Right atrium auricular region (tissue), 2 donors: ENCODE results near the gene PLS1. TPM values are rescaled to one million over a fixed set of nuclear protein-coding genes. Genes with fewer than 3 reads are reported as not detected.

Source experiments
- DNase-seq: peaks from one replicate; pipeline ENCODE4 v3.0.0-alpha.2; 2019; ENCODE audit warnings: low spot score
- H3K27ac ChIP-seq, 2 donors: fragments of 200-600 bp; sonication (generic); 1 replicate in 1 of 2; 2 replicates in 1 of 2; pipeline ENCODE4 v1.5.1; 2016 to 2019
- H3K27me3 ChIP-seq, 2 donors: fragments of 200-600 bp; sonication (generic); one replicate each; pipeline versions ENCODE4 v1.5.1 to v1.6.0; 2017 to 2019
- H3K36me3 ChIP-seq: fragments of 200-600 bp; sonication (generic); one replicate; pipeline ENCODE4 v1.5.1; 2016
- H3K4me1 ChIP-seq, 2 donors: fragments of 200-600 bp; sonication (generic); one replicate each; pipeline versions ENCODE4 v1.5.1 to v1.6.0; 2017 to 2019
- H3K4me3 ChIP-seq, 2 donors: fragments of 200-600 bp; sonication (generic); 1 replicate in 1 of 2; 2 replicates in 1 of 2; pipeline ENCODE4 v1.5.1; 2017 to 2019; ENCODE audit warnings: mild to moderate bottlenecking in 1 of 2, moderate library complexity in 1 of 2
- H3K9me3 ChIP-seq, 2 donors: fragments of 200-600 bp; sonication (generic); one replicate each; pipeline ENCODE4 v1.5.1; 2019
- total RNA-seq, 2 donors: library from RNA; depleted of rRNA; stranded (reverse); fragments of >200 nt; gene quantifications; one replicate each; pipeline ENCODE4 v1.1.0, GENCODE V29; 2016
- TF ChIP-seq, protein P1 (sequence below), 2 donors: fragments of 200-600 bp; sonication (generic); IDR thresholded peaks; one replicate each; pipeline ENCODE4 v1.5.1; 2019; ENCODE audit warnings: antibody characterized with exemption in 2 of 2

The PLS1 gene
- total RNA-seq, 2 donors from 2014 or later, result 0.96 to 2.3 TPM

DNA sequence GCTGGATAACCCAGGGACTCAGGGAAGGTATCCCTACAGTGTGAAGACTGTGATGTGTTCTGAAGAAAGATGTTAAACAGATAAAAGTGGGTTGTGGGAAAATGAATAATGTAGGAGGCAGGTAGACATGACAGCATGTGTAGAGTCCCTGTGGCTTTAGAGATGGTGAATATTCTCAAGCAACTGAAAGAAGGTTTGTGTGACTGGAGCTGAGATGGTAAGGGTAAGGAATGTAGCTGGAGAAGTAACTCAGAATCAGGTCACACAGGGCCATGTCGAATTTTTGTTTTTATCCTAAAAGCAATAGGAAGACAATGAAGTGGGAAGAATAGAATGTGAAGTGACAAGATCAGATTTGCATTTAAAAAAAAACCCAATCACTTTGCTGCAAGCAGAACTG lies 73.9 kb downstream of the PLS1 start:
- Histone ChIP-seq H3K27me3 (no peaks in the 10 kb centered on the region), H3K36me3 (no peaks in the 10 kb centered on the region), H3K4me1 (no peaks in the 10 kb centered on the region), H3K4me3 (no peak overlapping the region), H3K27ac (no peak overlapping the region), H3K9me3 (no peaks in the 10 kb centered on the region)
- TF ChIP-seq, protein P1, sequence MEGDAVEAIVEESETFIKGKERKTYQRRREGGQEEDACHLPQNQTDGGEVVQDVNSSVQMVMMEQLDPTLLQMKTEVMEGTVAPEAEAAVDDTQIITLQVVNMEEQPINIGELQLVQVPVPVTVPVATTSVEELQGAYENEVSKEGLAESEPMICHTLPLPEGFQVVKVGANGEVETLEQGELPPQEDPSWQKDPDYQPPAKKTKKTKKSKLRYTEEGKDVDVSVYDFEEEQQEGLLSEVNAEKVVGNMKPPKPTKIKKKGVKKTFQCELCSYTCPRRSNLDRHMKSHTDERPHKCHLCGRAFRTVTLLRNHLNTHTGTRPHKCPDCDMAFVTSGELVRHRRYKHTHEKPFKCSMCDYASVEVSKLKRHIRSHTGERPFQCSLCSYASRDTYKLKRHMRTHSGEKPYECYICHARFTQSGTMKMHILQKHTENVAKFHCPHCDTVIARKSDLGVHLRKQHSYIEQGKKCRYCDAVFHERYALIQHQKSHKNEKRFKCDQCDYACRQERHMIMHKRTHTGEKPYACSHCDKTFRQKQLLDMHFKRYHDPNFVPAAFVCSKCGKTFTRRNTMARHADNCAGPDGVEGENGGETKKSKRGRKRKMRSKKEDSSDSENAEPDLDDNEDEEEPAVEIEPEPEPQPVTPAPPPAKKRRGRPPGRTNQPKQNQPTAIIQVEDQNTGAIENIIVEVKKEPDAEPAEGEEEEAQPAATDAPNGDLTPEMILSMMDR (IDR thresholded peaks at IDR 0.05), result no peak
- DNase-seq, result no peak

DNA sequence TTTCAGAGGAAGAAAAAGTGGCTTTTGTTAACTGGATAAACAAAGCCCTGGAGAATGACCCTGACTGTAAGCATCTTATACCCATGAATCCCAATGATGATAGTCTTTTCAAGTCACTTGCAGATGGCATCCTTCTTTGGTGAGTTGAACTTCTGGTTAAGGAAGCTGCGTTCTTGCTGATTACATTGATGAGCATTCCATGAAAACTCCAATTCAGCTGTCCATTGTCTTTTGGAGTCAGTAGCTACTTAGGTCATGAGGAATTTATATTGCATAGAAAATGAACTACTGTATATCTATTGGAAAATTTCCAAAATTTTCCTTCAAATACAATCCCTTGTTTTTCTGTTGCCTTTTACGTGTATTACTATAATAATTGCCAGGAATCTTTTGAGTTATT lies 80.0 kb downstream of the PLS1 start:
- Histone ChIP-seq H3K9me3 (no peaks in the 10 kb centered on the region), H3K36me3 (no peaks in the 10 kb centered on the region), H3K4me3 (no peak overlapping the region), H3K27me3 (no peaks in the 10 kb centered on the region), H3K4me1 (no peaks in the 10 kb centered on the region), H3K27ac (no peak overlapping the region)
- TF ChIP-seq, protein P1 (IDR thresholded peaks at IDR 0.05), result no peak
- no peak for DNase-seq

- no peaks in the 10 kb centered on the region for H3K27me3 ChIP-seq
- TF ChIP-seq, protein P1 (IDR thresholded peaks at IDR 0.05), result no peak
- no peak for DNase-seq
- no peak overlapping the region for H3K27ac ChIP-seq
- no peaks in the 10 kb centered on the region for H3K36me3 ChIP-seq
- H3K4me3 ChIP-seq, result no peak overlapping the region
- no peaks in the 10 kb centered on the region for H3K9me3 ChIP-seq
- H3K4me1 ChIP-seq, result no peaks in the 10 kb centered on the region
Observed at GRCh38 chr3:142680710-142681109, 84.5 kb downstream of the PLS1 start.

DNA sequence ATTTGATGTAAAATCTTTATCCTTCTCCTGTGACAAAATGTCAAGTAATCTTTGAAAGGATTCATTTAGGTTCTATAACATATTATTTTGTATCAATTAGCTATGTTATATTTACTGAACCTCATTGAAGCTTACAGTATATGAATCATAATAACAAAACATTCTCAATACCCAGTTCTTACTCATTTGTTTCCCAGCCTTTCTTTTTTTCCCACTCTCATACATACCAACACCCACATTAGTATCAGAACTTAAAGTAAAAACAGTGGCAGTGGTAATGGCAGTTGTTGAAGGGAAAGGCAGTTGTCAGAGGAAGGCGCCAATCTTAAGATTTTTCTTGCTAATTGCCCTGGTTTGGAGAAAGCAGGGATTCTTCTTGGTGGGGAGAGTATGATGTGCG lies 94.4 kb downstream of the PLS1 start:
- H3K4me1 ChIP-seq, result no peaks in the 10 kb centered on the region
- H3K36me3 ChIP-seq, result no peaks in the 10 kb centered on the region
- no peaks in the 10 kb centered on the region for H3K9me3 ChIP-seq
- DNase-seq, result no peak
- H3K4me3 ChIP-seq, result no peak overlapping the region
- H3K27me3 ChIP-seq, result no peaks in the 10 kb centered on the region
- no peak overlapping the region for H3K27ac ChIP-seq
- TF ChIP-seq, protein P1 (IDR thresholded peaks at IDR 0.05), result no peak

GRCh38 chr3:142691527-142691926 lies 95.3 kb downstream of the PLS1 start:
- Histone ChIP-seq H3K27me3 (no peaks in the 10 kb centered on the region), H3K9me3 (no peaks in the 10 kb centered on the region), H3K4me3 (no peak overlapping the region), H3K27ac (no peak overlapping the region), H3K4me1 (no peaks in the 10 kb centered on the region), H3K36me3 (no peaks in the 10 kb centered on the region)
- TF ChIP-seq, protein P1 (IDR thresholded peaks at IDR 0.05), result no peak
- no peak for DNase-seq

DNA sequence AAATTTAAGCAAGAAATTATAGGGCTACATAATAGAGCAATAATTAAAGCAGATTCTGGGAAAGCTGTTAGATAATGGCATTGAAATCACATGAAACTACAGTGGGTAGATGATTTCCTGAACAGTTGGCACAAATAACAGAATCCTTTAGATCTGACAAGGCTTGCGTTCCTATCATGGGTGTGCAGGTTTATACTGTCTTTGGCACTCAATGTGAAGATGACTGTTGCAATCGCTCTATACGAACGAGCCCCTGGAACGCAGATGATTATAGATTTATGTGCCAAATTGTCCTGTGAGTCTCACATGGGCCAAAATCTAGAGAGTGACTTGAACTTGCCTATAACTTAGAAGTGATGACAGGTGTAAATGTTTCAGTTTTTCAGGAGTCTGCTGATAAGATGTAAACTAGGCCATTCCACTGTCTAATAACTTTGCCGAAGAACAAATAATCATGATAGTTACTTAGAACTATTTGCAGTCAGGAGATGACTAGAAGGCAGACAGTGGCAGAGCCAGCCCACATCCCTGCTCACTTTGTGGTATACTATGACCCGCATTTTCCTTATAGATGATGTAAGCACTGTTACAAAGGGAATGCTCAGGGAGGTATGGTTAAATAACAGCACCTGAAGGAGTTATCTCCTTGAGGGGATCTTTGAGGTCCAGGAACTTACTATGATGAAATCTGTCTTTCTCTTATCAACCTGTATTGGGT lies 97.1 kb downstream of the PLS1 start:
- no peak overlapping the region for H3K4me3 ChIP-seq
- H3K4me1 ChIP-seq, result no peaks in the 10 kb centered on the region
- H3K36me3 ChIP-seq, result no peaks in the 10 kb centered on the region
- TF ChIP-seq, protein P1 (IDR thresholded peaks at IDR 0.05), result no peak
- H3K27me3 ChIP-seq, result no peaks in the 10 kb centered on the region
- H3K9me3 ChIP-seq, result no peaks in the 10 kb centered on the region
- no peak for DNase-seq
- H3K27ac ChIP-seq, result no peak overlapping the region
